ENCODE data around the gene FAAH2. TPM values are rescaled to one million over a fixed set of nuclear protein-coding genes. Genes with fewer than 3 reads are reported as not detected.

Gene FAAH2
- total and polyA plus RNA-seq, 12 donors = 0.92 to 12.4 (median 2.9) TPM; not detected in 1

DNA sequence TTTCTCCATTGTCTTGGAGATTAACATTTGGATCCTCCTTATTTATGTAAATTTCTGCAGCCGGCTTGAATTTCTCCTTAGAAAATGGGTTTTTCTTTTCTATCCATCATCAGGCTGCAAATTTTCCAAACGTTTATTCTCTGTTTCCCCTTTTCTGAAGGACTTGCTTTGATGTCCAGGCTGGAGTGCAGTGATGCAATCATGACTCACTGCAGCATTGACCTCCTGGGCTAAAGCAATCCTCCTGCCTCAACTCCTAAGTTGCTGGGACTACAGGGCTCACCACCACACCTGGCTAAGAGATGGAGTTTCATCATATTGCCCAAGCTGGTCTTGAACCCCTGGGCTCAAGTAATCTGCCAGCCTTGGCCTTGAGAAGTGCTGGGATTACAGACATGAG lies 161.3 kb downstream of the FAAH2 start:
- TF ChIP-seq, protein P1, sequence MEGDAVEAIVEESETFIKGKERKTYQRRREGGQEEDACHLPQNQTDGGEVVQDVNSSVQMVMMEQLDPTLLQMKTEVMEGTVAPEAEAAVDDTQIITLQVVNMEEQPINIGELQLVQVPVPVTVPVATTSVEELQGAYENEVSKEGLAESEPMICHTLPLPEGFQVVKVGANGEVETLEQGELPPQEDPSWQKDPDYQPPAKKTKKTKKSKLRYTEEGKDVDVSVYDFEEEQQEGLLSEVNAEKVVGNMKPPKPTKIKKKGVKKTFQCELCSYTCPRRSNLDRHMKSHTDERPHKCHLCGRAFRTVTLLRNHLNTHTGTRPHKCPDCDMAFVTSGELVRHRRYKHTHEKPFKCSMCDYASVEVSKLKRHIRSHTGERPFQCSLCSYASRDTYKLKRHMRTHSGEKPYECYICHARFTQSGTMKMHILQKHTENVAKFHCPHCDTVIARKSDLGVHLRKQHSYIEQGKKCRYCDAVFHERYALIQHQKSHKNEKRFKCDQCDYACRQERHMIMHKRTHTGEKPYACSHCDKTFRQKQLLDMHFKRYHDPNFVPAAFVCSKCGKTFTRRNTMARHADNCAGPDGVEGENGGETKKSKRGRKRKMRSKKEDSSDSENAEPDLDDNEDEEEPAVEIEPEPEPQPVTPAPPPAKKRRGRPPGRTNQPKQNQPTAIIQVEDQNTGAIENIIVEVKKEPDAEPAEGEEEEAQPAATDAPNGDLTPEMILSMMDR (IDR thresholded peaks at IDR 0.05) = no peak
- TF ChIP-seq POLR2A (IDR thresholded peaks at IDR 0.05) = no peak
- peak in 3 of 7 donors; percentile 5 to 23 (median 12) for DNase-seq
- no peaks in the 10 kb centered on the region for H3K9me3 ChIP-seq (replicated peaks in 1 of 3)
- no peaks in the 10 kb centered on the region for H3K4me1 ChIP-seq (replicated peaks in 1 of 2)
- H3K4me3 ChIP-seq = no peak overlapping the region
- H3K27me3 ChIP-seq = peaks cover 6% of the 10 kb centered on the region
- 30 to 53% (median 42%) methylated on average over 2 of the region's 2 CpGs for WGBS, 4 donors
- no peaks in the 10 kb centered on the region for H3K36me3 ChIP-seq (replicated peaks in 1 of 2)
- intact Hi-C loops (cut with DNase I) = no loop called here
- H3K27ac ChIP-seq = no peak overlapping the region

DNA sequence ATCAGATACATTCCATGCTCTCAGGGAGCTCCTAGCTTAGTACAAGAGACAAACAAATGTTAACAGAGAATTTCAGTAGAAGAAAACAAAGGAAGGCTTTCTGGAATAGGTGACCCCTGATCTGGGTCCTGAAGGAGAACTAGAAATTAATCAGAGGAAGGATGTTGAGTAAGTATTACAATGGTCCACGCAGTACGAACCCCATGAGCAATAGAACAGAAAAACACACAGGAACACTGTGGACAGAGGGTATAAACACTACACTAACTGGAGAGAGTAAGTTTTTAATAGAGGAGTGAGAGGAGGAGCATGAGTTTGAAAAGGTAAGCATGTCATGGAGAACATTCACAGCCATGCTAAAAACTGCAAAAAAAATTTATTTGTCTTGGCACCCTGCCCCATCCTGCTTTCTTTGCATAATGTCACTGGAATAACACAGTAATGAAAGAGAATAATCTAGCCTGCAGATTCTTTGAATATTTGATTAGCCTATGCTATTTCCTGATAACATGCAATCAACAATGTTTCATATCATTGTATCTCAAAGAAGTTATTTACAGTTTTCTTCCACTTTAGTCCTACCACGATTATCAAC lies 165.0 kb downstream of the FAAH2 start:
- TF ChIP-seq, protein P1 (IDR thresholded peaks at IDR 0.05) = no peak
- no peak for TF ChIP-seq POLR2A (IDR thresholded peaks at IDR 0.05)
- Histone ChIP-seq H3K27me3 (peaks cover under 1% of the 10 kb centered on the region), H3K4me3 (no peak overlapping the region), H3K9me3 (replicated peaks in 1 of 3) (no peaks in the 10 kb centered on the region), H3K36me3 (replicated peaks in 1 of 2) (no peaks in the 10 kb centered on the region), H3K4me1 (replicated peaks in 1 of 2) (no peaks in the 10 kb centered on the region), H3K27ac (no peak overlapping the region)
- DNase-seq = no peak
- WGBS, 4 donors = 57 to 69% (median 64%) methylated on average over 3 of the region's 3 CpGs
- intact Hi-C loops (cut with DNase I) = no loop called here

DNA sequence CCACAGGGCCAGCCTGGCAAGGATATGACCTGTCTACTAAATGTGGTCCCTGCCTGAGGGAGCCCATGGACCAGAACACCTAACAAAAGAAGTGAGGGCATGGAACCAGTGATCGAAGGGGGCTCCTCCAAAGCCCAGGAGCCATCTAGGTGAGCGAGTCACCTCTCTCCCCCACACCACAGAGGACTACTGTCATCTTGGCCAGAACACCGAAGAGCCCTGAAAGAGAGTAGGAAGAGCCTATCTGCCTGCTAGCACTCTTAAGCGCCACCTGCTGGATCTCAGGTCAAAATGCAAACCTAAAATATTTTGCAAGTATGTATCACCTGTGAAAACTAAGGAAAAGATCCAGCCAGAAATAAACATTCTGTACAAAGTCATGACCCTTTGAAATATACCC lies 167.4 kb downstream of the FAAH2 start:
- intact Hi-C loops (cut with DNase I) = no loop called here
- Histone ChIP-seq H3K4me3 (no peak overlapping the region), H3K36me3 (replicated peaks in 1 of 2) (no peaks in the 10 kb centered on the region), H3K27ac (no peak overlapping the region), H3K4me1 (replicated peaks in 1 of 2) (no peaks in the 10 kb centered on the region), H3K27me3 (no peaks in the 10 kb centered on the region), H3K9me3 (replicated peaks in 1 of 3) (no peaks in the 10 kb centered on the region)
- TF ChIP-seq POLR2A (IDR thresholded peaks at IDR 0.05) = no peak
- TF ChIP-seq, protein P1 (IDR thresholded peaks at IDR 0.05) = peak in 5 of 6 experiments; percentile 33 to 61 (median 43)
- 8 to 45% (median 34%) methylated on average over 3 to 4 of the region's 4 CpGs; no CpG with 5 or more reads in 1 of the 4 donors for WGBS, 4 donors
- DNase-seq = peak in 4 of 7 donors; percentile 10 to 30 (median 21)

DNA sequence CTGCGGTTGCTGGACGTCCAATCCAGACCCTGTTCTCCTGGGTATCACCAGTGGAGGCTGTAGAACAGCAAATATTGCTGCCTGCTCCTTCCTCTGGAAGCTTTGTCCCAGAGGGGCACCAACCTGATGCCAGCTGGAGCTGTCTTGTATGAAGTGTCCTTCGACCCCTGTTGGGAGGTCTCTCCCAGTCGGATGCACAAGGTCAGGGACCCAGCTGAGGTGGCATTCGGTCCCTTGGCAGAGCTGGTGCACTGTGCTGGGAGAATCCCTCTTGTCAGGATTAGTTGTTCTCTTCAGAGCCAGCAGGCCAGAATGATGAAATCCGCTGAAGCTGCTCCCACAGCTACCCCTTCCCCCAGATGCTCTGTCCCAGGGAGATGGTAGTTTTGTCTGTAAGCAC lies 195.0 kb downstream of the FAAH2 start:
- no peak for DNase-seq
- H3K4me1 ChIP-seq (replicated peaks in 1 of 2) = no peaks in the 10 kb centered on the region
- 71 to 89% (median 79%) methylated on average over 2 to 6 of the region's 6 CpGs for WGBS, 4 donors
- intact Hi-C loops (cut with DNase I) = no loop called here
- TF ChIP-seq POLR2A (IDR thresholded peaks at IDR 0.05) = no peak
- TF ChIP-seq, protein P1 (IDR thresholded peaks at IDR 0.05) = no peak
- H3K4me3 ChIP-seq = no peak overlapping the region
- H3K9me3 ChIP-seq (replicated peaks in 1 of 3) = no peaks in the 10 kb centered on the region
- peaks cover 5% of the 10 kb centered on the region for H3K27me3 ChIP-seq
- no peaks in the 10 kb centered on the region for H3K36me3 ChIP-seq (replicated peaks in 1 of 2)
- no peak overlapping the region for H3K27ac ChIP-seq
